C4-2B (cell line): ENCODE results near the gene OXTR.

Experiments
- H3K27ac ChIP-seq: fragments of 450-650 bp; 2 replicates; pipeline ENCODE4 v1.5.1; 2017
- ZFX ChIP-seq: fragments of 450-650 bp; IDR thresholded peaks from 2 replicates; pipeline ENCODE4 v1.6.1; 2017
- TF ChIP-seq, protein P1 (sequence below): fragments of 450-650 bp; conservative IDR thresholded peaks from 2 replicates; pipeline ENCODE4 v1.5.1; 2017; ENCODE audit warnings: mild to moderate bottlenecking

Gene OXTR

DNA sequence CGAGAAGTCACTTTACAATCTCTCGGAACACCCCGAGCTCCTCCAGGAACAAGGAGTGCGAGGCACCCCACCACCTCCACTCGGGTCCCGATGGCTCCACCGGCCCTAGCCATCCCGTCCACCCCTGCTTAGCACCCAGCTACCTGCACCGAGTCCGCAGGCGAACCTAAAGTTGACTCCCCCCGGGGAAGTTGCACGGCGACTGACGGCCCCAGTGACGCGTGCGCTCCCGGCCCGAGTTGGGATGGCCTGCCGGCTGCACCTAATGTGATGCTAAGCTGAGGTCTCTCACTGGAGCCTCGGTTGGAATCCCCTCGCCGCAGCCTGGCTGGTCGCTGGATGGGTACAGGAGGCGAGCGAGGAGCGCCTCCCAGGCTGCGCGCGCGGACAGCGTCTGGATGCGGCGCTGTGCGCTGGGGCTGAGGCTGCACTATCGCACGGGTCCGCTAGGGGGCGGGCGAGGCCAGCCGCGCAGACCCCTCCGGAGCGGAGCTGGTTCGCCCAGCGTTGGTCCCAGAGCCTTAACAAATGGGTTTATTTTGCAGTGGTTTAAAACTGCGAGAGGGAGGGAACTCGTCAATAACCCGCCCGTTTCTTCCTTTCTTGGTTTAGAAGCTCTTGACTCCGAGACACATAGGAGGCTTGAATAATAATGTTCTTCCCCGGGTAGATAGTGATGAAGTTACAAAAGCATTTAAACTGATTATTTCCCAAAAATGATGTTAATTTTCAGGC is at the start of gene OXTR:
TSS of gene OXTR (minus strand) at position 526 of the 735 bp plus-strand sequence. CDS start 1,426 bp downstream, outside the sequence.
- no peak within 1 kb of the TSS for H3K27ac ChIP-seq
- TF ChIP-seq, protein P1, sequence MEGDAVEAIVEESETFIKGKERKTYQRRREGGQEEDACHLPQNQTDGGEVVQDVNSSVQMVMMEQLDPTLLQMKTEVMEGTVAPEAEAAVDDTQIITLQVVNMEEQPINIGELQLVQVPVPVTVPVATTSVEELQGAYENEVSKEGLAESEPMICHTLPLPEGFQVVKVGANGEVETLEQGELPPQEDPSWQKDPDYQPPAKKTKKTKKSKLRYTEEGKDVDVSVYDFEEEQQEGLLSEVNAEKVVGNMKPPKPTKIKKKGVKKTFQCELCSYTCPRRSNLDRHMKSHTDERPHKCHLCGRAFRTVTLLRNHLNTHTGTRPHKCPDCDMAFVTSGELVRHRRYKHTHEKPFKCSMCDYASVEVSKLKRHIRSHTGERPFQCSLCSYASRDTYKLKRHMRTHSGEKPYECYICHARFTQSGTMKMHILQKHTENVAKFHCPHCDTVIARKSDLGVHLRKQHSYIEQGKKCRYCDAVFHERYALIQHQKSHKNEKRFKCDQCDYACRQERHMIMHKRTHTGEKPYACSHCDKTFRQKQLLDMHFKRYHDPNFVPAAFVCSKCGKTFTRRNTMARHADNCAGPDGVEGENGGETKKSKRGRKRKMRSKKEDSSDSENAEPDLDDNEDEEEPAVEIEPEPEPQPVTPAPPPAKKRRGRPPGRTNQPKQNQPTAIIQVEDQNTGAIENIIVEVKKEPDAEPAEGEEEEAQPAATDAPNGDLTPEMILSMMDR: peak; percentile 98
- TF ChIP-seq ZFX: no peak

DNA sequence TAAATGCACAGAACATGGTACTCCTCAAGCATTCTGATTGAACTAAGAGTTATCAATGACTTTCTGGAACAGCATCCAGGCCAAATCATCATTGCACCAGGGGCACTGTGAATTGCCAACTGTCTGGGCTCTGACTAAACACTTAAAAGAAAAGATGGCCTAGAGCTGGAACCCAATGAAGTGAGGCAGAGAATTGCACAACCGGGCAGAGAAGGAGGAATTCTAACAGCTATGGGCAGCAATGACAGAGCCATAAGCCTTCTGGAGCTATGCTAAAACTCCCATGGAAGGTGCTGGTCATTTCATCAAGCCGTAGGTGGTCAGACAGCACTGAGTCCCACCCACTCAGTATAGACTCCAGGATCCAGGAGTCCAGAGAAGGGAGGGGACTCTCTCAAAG is 48.1 kb upstream of the OXTR start:
- TF ChIP-seq, protein P1: no peak
- TF ChIP-seq ZFX: no peak
- no peak overlapping the region for H3K27ac ChIP-seq

DNA sequence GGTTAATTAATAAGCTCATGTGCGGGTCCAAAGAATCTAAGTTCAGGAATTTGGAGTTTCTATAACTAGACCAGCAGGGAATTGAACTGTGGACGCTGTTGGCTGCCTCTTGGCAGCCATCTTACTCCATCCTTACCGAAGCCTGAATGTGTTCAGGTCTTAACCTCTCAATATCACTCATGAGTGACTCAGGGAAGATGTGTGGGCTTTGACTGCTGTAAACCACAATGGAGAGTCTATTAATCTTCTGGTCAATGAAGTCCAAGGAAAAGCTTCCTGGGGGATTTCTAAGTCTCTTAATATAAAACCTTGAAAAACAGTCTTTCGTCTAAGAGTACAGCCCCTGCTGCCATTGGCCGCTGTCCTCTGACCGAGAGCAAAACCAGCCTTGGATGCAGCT is 46.7 kb upstream of the OXTR start:
- TF ChIP-seq, protein P1: no peak
- no peak for TF ChIP-seq ZFX
- H3K27ac ChIP-seq: no peak overlapping the region

DNA sequence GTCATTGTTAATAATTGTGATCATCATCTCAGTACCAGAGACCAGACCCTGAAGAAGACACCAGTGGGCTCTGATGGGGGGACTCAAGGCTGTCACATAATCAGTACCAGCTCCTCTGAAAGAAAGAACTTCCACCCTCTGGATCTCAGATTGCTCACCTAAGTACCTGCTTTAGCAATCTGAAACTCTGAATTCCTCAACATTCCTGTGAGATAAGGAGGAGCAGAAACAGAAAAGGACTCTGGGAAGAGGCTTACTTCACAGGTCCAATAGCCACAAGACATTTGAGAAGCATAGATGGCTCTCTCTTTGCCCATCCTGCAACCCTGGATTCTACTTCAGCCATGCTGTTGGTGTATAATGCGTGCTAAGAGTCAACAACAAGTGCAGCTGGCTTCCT is 44.0 kb upstream of the OXTR start:
- no peak for TF ChIP-seq ZFX
- TF ChIP-seq, protein P1: no peak

DNA sequence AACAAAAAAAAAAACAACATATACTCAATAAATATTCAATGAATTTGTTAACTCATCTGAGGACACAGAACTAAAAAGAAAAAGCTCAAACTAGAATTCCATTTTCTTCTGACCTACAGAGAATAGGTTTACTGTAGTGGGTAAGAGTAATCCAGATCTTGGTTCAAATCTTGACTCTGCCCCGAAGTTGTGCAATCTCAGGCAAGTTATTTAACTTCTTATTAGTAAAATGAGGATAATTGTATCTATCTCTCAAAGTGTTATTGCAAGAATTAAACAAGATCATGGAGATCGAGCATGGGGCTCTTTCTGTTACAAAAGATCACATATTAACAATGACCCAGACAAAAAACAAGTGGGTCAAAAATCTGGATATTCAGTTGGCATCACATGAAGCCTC is 41.1 kb upstream of the OXTR start:
- no peak for TF ChIP-seq ZFX
- TF ChIP-seq, protein P1: no peak
- H3K27ac ChIP-seq: no peak overlapping the region

More for the DNA sequence above, 44.0 kb upstream of the OXTR start:
- no peak overlapping the region for H3K27ac ChIP-seq

DNA sequence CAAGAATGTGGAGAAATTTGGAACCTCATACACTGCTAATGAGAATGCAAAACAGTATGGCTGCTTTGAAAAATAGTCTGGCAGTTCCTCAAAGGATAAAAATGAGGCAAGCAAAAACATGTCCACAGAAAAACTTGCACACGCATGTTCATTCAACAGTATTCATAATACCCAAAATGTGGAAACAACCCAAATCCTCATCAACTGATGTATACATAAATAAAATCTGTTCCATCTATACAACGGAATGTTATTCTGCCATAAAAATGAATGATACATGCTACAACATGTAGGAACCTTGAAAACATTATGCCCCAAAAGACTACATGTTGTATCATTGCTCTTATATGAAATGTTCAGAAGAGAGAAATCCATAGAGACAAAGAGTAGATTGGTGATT is 36.4 kb upstream of the OXTR start:
- H3K27ac ChIP-seq: no peak overlapping the region
- TF ChIP-seq ZFX: no peak
- TF ChIP-seq, protein P1: no peak

DNA sequence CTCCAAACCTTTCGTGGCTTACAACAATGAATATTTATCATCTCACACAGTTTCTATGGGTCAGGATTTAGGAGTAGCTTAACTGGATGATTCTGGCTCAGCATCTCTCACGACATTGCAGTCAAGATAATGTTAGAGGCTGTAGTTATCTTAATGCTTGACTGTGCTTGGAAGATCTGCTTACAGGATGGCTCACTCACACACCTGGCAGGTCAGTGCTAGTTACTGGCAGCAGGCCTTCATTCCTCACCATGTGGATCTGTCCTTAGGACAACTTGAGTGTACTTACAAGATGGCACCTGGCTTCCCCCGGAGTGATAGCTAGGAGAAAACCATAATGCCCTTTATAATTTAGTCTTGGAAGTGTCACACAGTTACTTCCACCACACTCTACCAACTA is 32.8 kb upstream of the OXTR start:
- H3K27ac ChIP-seq: no peak overlapping the region; the same call in 1 of the 2 replicates
- no peak for TF ChIP-seq ZFX
- TF ChIP-seq, protein P1: no peak
